ENCODE data around the gene IFNAR1.
"Not testable (repeated sequence)": the region's sequence is repeated elsewhere in the genome, so short reads cannot be mapped to it uniquely, and the experiment has no call there.

IFNAR1 gene

GRCh38 chr21:33381381-33381780, 56.6 kb downstream of the IFNAR1 start:
- not testable (repeated sequence) for H3K4me2 ChIP-seq (ENCODE audit: insufficient read depth, low read length, poor library complexity, severe bottlenecking); H3K27ac ChIP-seq (replicated peaks; ENCODE audit: low read length); H2BK12ac ChIP-seq (ENCODE audit: low read length); H3K9ac ChIP-seq (ENCODE audit: low read depth, low read length, poor library complexity); H3K4me3 ChIP-seq (ENCODE audit: low read length in 2 of 2); DNase-seq (ENCODE audit: low spot score); H3K4me1 ChIP-seq (ENCODE audit: control insufficient read depth in 2 of 2, insufficient read depth in 1 of 2, low read depth in 1 of 2, low read length in 2 of 2); H3K79me1 ChIP-seq (ENCODE audit: low read depth, low read length); H2BK5ac ChIP-seq (ENCODE audit: low read length); H2AFZ ChIP-seq (ENCODE audit: low read length); H3K27me3 ChIP-seq (ENCODE audit: control insufficient read depth in 3 of 3, insufficient read depth in 3 of 3, low read depth in 1 of 3, low read length in 3 of 3); H4K8ac ChIP-seq (ENCODE audit: low read depth, low read length); H2BK15ac ChIP-seq (ENCODE audit: low read length); H2AK5ac ChIP-seq (ENCODE audit: low read depth, low read length); H2BK120ac ChIP-seq (ENCODE audit: low read depth, low read length); H3K36me3 ChIP-seq (replicated peaks in 1 of 2; ENCODE audit: control insufficient read depth in 2 of 2, insufficient read depth in 2 of 2, low read length in 2 of 2); H3K9me3 ChIP-seq (replicated peaks in 1 of 2; ENCODE audit: control insufficient read depth in 2 of 2, insufficient read depth in 1 of 2, low read depth in 1 of 2, low read length in 2 of 2); H3K18ac ChIP-seq (ENCODE audit: low read length); H3K23ac ChIP-seq (ENCODE audit: low read depth, low read length, poor library complexity); H3K4ac ChIP-seq (ENCODE audit: low read length); H4K91ac ChIP-seq (ENCODE audit: low read depth, low read length, poor library complexity)
- no CpG with 5 or more reads among the region's 6 CpGs for WGBS, 2 donors (ENCODE audit: extremely low coverage in 2 of 2, insufficient read length in 2 of 2, insufficient replicate concordance in 1 of 2)
- peak overlapping the region; percentile 65 for H3K14ac ChIP-seq (ENCODE audit: low read length)

- H2BK12ac ChIP-seq (ENCODE audit: low read length), result no peak overlapping the region
- peaks cover 2 to 6% of the 10 kb centered on the region in 2 donors for H3K4me1 ChIP-seq (ENCODE audit: control insufficient read depth in 2 of 2, insufficient read depth in 1 of 2, low read depth in 1 of 2, low read length in 2 of 2)
- no peaks in the 10 kb centered on the region for H3K36me3 ChIP-seq (replicated peaks in 1 of 2; ENCODE audit: control insufficient read depth in 2 of 2, insufficient read depth in 2 of 2, low read length in 2 of 2)
- peak overlapping the region; percentile 3 for H3K18ac ChIP-seq (ENCODE audit: low read length)
- H4K8ac ChIP-seq (ENCODE audit: low read depth, low read length), result peak overlapping the region; percentile 31
- H2BK5ac ChIP-seq (ENCODE audit: low read length), result peak overlapping the region; percentile 57
- H3K27me3 ChIP-seq (ENCODE audit: control insufficient read depth in 3 of 3, insufficient read depth in 3 of 3, low read depth in 1 of 3, low read length in 3 of 3), result no peaks in the 10 kb centered on the region
- H2BK120ac ChIP-seq (ENCODE audit: low read depth, low read length), result no peak overlapping the region
- no peak overlapping the region for H3K14ac ChIP-seq (ENCODE audit: low read length)
- no peak overlapping the region for H3K4me3 ChIP-seq (ENCODE audit: low read length in 2 of 2)
- no peaks in the 10 kb centered on the region for H3K79me1 ChIP-seq (ENCODE audit: low read depth, low read length)
- H2AK5ac ChIP-seq (ENCODE audit: low read depth, low read length), result no peak overlapping the region
- no peak overlapping the region for H2BK15ac ChIP-seq (ENCODE audit: low read length)
- H4K91ac ChIP-seq (ENCODE audit: low read depth, low read length, poor library complexity), result no peak overlapping the region
- H3K4me2 ChIP-seq (ENCODE audit: insufficient read depth, low read length, poor library complexity, severe bottlenecking), result no peak overlapping the region
- H3K4ac ChIP-seq (ENCODE audit: low read length), result no peak overlapping the region
- WGBS, 2 donors (ENCODE audit: extremely low coverage in 2 of 2, insufficient read length in 2 of 2, insufficient replicate concordance in 1 of 2), result no CpG with 5 or more reads among the region's 20 CpGs
- peak overlapping the region; percentile 60 for H3K23ac ChIP-seq (ENCODE audit: low read depth, low read length, poor library complexity)
- no peak for DNase-seq (ENCODE audit: low spot score)
- no peak overlapping the region for H3K27ac ChIP-seq (replicated peaks; ENCODE audit: low read length)
- H2AFZ ChIP-seq (ENCODE audit: low read length), result peak overlapping the region; percentile 91
- H3K9me3 ChIP-seq (replicated peaks in 1 of 2; ENCODE audit: control insufficient read depth in 2 of 2, insufficient read depth in 1 of 2, low read depth in 1 of 2, low read length in 2 of 2), result no peaks in the 10 kb centered on the region
- H3K9ac ChIP-seq (ENCODE audit: low read depth, low read length, poor library complexity), result no peak overlapping the region
Measured at GRCh38 chr21:33383056-33383888, 58.5 kb downstream of the IFNAR1 start.

- no peak overlapping the region for H3K23ac ChIP-seq (ENCODE audit: low read depth, low read length, poor library complexity)
- peaks cover 2 to 6% of the 10 kb centered on the region in 2 donors for H3K4me1 ChIP-seq (ENCODE audit: control insufficient read depth in 2 of 2, insufficient read depth in 1 of 2, low read depth in 1 of 2, low read length in 2 of 2)
- WGBS, 2 donors (ENCODE audit: extremely low coverage in 2 of 2, insufficient read length in 2 of 2, insufficient replicate concordance in 1 of 2), result no CpG with 5 or more reads among the region's 17 CpGs
Measured at GRCh38 chr21:33384841-33385331, 60.1 kb downstream of the IFNAR1 start.

GRCh38 chr21:33386222-33386784, 61.5 kb downstream of the IFNAR1 start:
- Histone ChIP-seq H3K4me1 (ENCODE audit: control insufficient read depth in 2 of 2, insufficient read depth in 1 of 2, low read depth in 1 of 2, low read length in 2 of 2) (peaks cover 2 to 3% of the 10 kb centered on the region in 2 donors), H2AK5ac (ENCODE audit: low read depth, low read length) (no peak overlapping the region), H2BK12ac (ENCODE audit: low read length) (no peak overlapping the region), H3K4me3 (ENCODE audit: low read length in 2 of 2) (no peak overlapping the region), H2BK120ac (ENCODE audit: low read depth, low read length) (no peak overlapping the region), H3K9ac (ENCODE audit: low read depth, low read length, poor library complexity) (no peak overlapping the region), H3K14ac (ENCODE audit: low read length) (no peak overlapping the region), H4K91ac (ENCODE audit: low read depth, low read length, poor library complexity) (no peak overlapping the region), H3K36me3 (replicated peaks in 1 of 2; ENCODE audit: control insufficient read depth in 2 of 2, insufficient read depth in 2 of 2, low read length in 2 of 2) (no peaks in the 10 kb centered on the region), H3K4me2 (ENCODE audit: insufficient read depth, low read length, poor library complexity, severe bottlenecking) (no peak overlapping the region), H3K9me3 (replicated peaks in 1 of 2; ENCODE audit: control insufficient read depth in 2 of 2, insufficient read depth in 1 of 2, low read depth in 1 of 2, low read length in 2 of 2) (no peaks in the 10 kb centered on the region), H3K27me3 (ENCODE audit: control insufficient read depth in 3 of 3, insufficient read depth in 3 of 3, low read depth in 1 of 3, low read length in 3 of 3) (no peaks in the 10 kb centered on the region), H2BK15ac (ENCODE audit: low read length) (no peak overlapping the region), H3K79me1 (ENCODE audit: low read depth, low read length) (no peaks in the 10 kb centered on the region), H3K18ac (ENCODE audit: low read length) (no peak overlapping the region), H2BK5ac (ENCODE audit: low read length) (no peak overlapping the region), H3K4ac (ENCODE audit: low read length) (no peak overlapping the region), H4K8ac (ENCODE audit: low read depth, low read length) (no peak overlapping the region), H2AFZ (ENCODE audit: low read length) (no peak overlapping the region), H3K23ac (ENCODE audit: low read depth, low read length, poor library complexity) (no peak overlapping the region), H3K27ac (replicated peaks; ENCODE audit: low read length) (no peak overlapping the region)
- DNase-seq (ENCODE audit: low spot score), result no peak
- no CpG with 5 or more reads among the region's 6 CpGs for WGBS, 2 donors (ENCODE audit: extremely low coverage in 2 of 2, insufficient read length in 2 of 2, insufficient replicate concordance in 1 of 2)

More at GRCh38 chr21:33384841-33385331, 60.1 kb downstream of the IFNAR1 start:
- no peaks in the 10 kb centered on the region for H3K27me3 ChIP-seq (ENCODE audit: control insufficient read depth in 3 of 3, insufficient read depth in 3 of 3, low read depth in 1 of 3, low read length in 3 of 3)
- H2BK120ac ChIP-seq (ENCODE audit: low read depth, low read length), result no peak overlapping the region
- H2AK5ac ChIP-seq (ENCODE audit: low read depth, low read length), result no peak overlapping the region
- no peak for DNase-seq (ENCODE audit: low spot score)
- peak overlapping the region; percentile 50 for H3K18ac ChIP-seq (ENCODE audit: low read length)
- no peak overlapping the region for H3K4me3 ChIP-seq (ENCODE audit: low read length in 2 of 2)
- no peak overlapping the region for H3K9ac ChIP-seq (ENCODE audit: low read depth, low read length, poor library complexity)
- no peaks in the 10 kb centered on the region for H3K9me3 ChIP-seq (replicated peaks in 1 of 2; ENCODE audit: control insufficient read depth in 2 of 2, insufficient read depth in 1 of 2, low read depth in 1 of 2, low read length in 2 of 2)
- no peak overlapping the region for H2BK12ac ChIP-seq (ENCODE audit: low read length)
- no peaks in the 10 kb centered on the region for H3K36me3 ChIP-seq (replicated peaks in 1 of 2; ENCODE audit: control insufficient read depth in 2 of 2, insufficient read depth in 2 of 2, low read length in 2 of 2)
- peak overlapping the region; percentile 49 for H2AFZ ChIP-seq (ENCODE audit: low read length)
- H4K91ac ChIP-seq (ENCODE audit: low read depth, low read length, poor library complexity), result no peak overlapping the region
- no peaks in the 10 kb centered on the region for H3K79me1 ChIP-seq (ENCODE audit: low read depth, low read length)
- no peak overlapping the region for H4K8ac ChIP-seq (ENCODE audit: low read depth, low read length)
- no peak overlapping the region for H3K4me2 ChIP-seq (ENCODE audit: insufficient read depth, low read length, poor library complexity, severe bottlenecking)
- no peak overlapping the region for H3K27ac ChIP-seq (replicated peaks; ENCODE audit: low read length)
- no peak overlapping the region for H2BK15ac ChIP-seq (ENCODE audit: low read length)
- H2BK5ac ChIP-seq (ENCODE audit: low read length), result no peak overlapping the region
- H3K4ac ChIP-seq (ENCODE audit: low read length), result no peak overlapping the region
- no peak overlapping the region for H3K14ac ChIP-seq (ENCODE audit: low read length)

Measured in neuronal stem cell (in vitro differentiated cells).